ENCODE data around the gene SETD5. TPM values are rescaled to one million over a fixed set of nuclear protein-coding genes. Genes with fewer than 3 reads are reported as not detected.

The SETD5 gene
- polyA plus RNA-seq, 1 donor (not counting 4 experiments of a cell fraction or from before 2014, with no cell fraction given): 37.8 TPM

GRCh38 chr3:9452417-9452816 is 55.0 kb downstream of the SETD5 start:
- Histone ChIP-seq H3K27ac (ENCODE audit: control insufficient read depth, insufficient read depth, low read length) (no peak overlapping the region), H3K36me3 (ENCODE audit: control insufficient read depth in 2 of 2, extremely low read depth in 1 of 2, insufficient read depth in 2 of 2, low read length in 2 of 2) (peaks cover 31 to 38% of the 10 kb centered on the region in 2 experiments)

GRCh38 chr3:9455596-9456131 is 58.2 kb downstream of the SETD5 start:
- Histone ChIP-seq H4K20me1 (ENCODE audit: control insufficient read depth, extremely low read depth, insufficient read depth, low read length) (no peaks in the 10 kb centered on the region), H3K36me3 (ENCODE audit: control insufficient read depth in 2 of 2, extremely low read depth in 1 of 2, insufficient read depth in 2 of 2, low read length in 2 of 2) (peaks cover 14 to 30% of the 10 kb centered on the region in 2 experiments), H3K9me1 (ENCODE audit: control insufficient read depth, extremely low read depth, insufficient read depth, low read length) (no peaks in the 10 kb centered on the region), H2AFZ (ENCODE audit: control insufficient read depth, low read length) (no peak overlapping the region), H3K9ac (ENCODE audit: control insufficient read depth, extremely low read depth, insufficient read depth, low read length) (no peak overlapping the region), H3K4me2 (ENCODE audit: control insufficient read depth, extremely low read depth, insufficient read depth, low read depth, low read length) (no peak overlapping the region), H3K4me3 (ENCODE audit: control insufficient read depth in 2 of 3, extremely low read depth in 1 of 3, insufficient read depth in 2 of 3, low read depth in 1 of 3, low read length in 3 of 3) (no peak overlapping the region), H3K4me1 (ENCODE audit: control insufficient read depth, extremely low read depth, insufficient read depth, low read length) (no peaks in the 10 kb centered on the region), H3K27ac (ENCODE audit: control insufficient read depth, insufficient read depth, low read length) (no peak overlapping the region), H3K27me3 (ENCODE audit: control insufficient read depth, extremely low read depth, insufficient read depth, low read length) (no peaks in the 10 kb centered on the region), H3K9me3 (ENCODE audit: control insufficient read depth, low read depth, low read length) (no peaks in the 10 kb centered on the region), H3K79me2 (ENCODE audit: control insufficient read depth, insufficient read depth, low read length) (peaks cover 6% of the 10 kb centered on the region)
- TF ChIP-seq EZH2 (IDR thresholded peaks at IDR 0.05; ENCODE audit: low read length) (no peak), CTCF (optimal IDR thresholded peaks at IDR 0.05 in 1 of 3, IDR thresholded peaks at IDR 0.05 in 1 of 3, conservative IDR thresholded peaks at IDR 0.05 in 1 of 3; ENCODE audit: extremely low read depth in 1 of 3, insufficient read depth in 2 of 3, low read length in 3 of 3) (no peak)
- FAIRE-seq: no peak
- no peak for DNase-seq (ENCODE audit: low read depth, low spot score)
- dilution Hi-C loops (cut with MboI; ENCODE audit: extremely low pct_ligation_motif_present, low sequenced_read_pairs): no loop called here

More at GRCh38 chr3:9452417-9452816, 55.0 kb downstream of the SETD5 start:
- TF ChIP-seq EZH2 (IDR thresholded peaks at IDR 0.05; ENCODE audit: low read length) (no peak), CTCF (optimal IDR thresholded peaks at IDR 0.05 in 1 of 3, IDR thresholded peaks at IDR 0.05 in 1 of 3, conservative IDR thresholded peaks at IDR 0.05 in 1 of 3; ENCODE audit: extremely low read depth in 1 of 3, insufficient read depth in 2 of 3, low read length in 3 of 3) (no peak)
- no peak overlapping the region for H3K4me2 ChIP-seq (ENCODE audit: control insufficient read depth, extremely low read depth, insufficient read depth, low read depth, low read length)
- no peak for FAIRE-seq
- H4K20me1 ChIP-seq (ENCODE audit: control insufficient read depth, extremely low read depth, insufficient read depth, low read length): no peaks in the 10 kb centered on the region
- dilution Hi-C loops (cut with MboI; ENCODE audit: extremely low pct_ligation_motif_present, low sequenced_read_pairs): no loop called here
- no peaks in the 10 kb centered on the region for H3K27me3 ChIP-seq (ENCODE audit: control insufficient read depth, extremely low read depth, insufficient read depth, low read length)
- no peak overlapping the region for H3K4me3 ChIP-seq (ENCODE audit: control insufficient read depth in 2 of 3, extremely low read depth in 1 of 3, insufficient read depth in 2 of 3, low read depth in 1 of 3, low read length in 3 of 3)
- DNase-seq (ENCODE audit: low read depth, low spot score): no peak
- no peaks in the 10 kb centered on the region for H3K4me1 ChIP-seq (ENCODE audit: control insufficient read depth, extremely low read depth, insufficient read depth, low read length)
- H3K9ac ChIP-seq (ENCODE audit: control insufficient read depth, extremely low read depth, insufficient read depth, low read length): no peak overlapping the region
- H2AFZ ChIP-seq (ENCODE audit: control insufficient read depth, low read length): no peak overlapping the region
- no peaks in the 10 kb centered on the region for H3K9me3 ChIP-seq (ENCODE audit: control insufficient read depth, low read depth, low read length)
- H3K79me2 ChIP-seq (ENCODE audit: control insufficient read depth, insufficient read depth, low read length): peaks cover 20% of the 10 kb centered on the region
- peaks cover 2% of the 10 kb centered on the region for H3K9me1 ChIP-seq (ENCODE audit: control insufficient read depth, extremely low read depth, insufficient read depth, low read length)
